Thyroid gland (tissue), 4 donors: ENCODE measurements around the gene NADK2. TPM values are rescaled to one million over a fixed set of nuclear protein-coding genes. Genes with fewer than 3 reads are reported as not detected.
A peak's percentile ranks its signal among the peaks of the same experiment; 100 is the strongest.
"Not testable (repeated sequence)": the region's sequence is repeated elsewhere in the genome, so short reads cannot be mapped to it uniquely, and the experiment has no call there.

ENCODE experiments used
- DNase-seq, 2 donors: peaks; one replicate each; pipeline ENCODE4 v3.0.0-alpha.2; 2019
- H3K27ac ChIP-seq, 3 donors: fragments of 200-600 bp; sonication (generic); 1 replicate in 2 of 3; 2 replicates in 1 of 3; pipeline ENCODE4 v1.5.1; 2016 to 2019; ENCODE audit warnings: mild to moderate bottlenecking in 1 of 3, moderate library complexity in 1 of 3
- H3K27me3 ChIP-seq: fragments of 200-600 bp; sonication (generic); one replicate; pipeline ENCODE4 v1.5.1; 2019
- H3K36me3 ChIP-seq, 2 donors: fragments of 200-600 bp; sonication (generic); one replicate each; pipeline ENCODE4 v1.5.1; 2016 to 2019
- H3K4me1 ChIP-seq, 2 donors: fragments of 200-600 bp; sonication (generic); one replicate each; pipeline ENCODE4 v1.5.1; 2017 to 2019
- H3K4me3 ChIP-seq, 3 donors: fragments of 200-600 bp; sonication (generic); replicated peaks in 1 of 3; 1 replicate in 2 of 3; 2 replicates in 1 of 3; pipeline ENCODE4 v1.5.1; 2016; ENCODE audit warnings: mild to moderate bottlenecking in 1 of 3
- H3K9me3 ChIP-seq: fragments of 200-600 bp; sonication (generic); one replicate; pipeline ENCODE4 v1.5.1; 2017
- CTCF ChIP-seq, 6 experiments: fragments of 200-600 bp in 3 of 6; fragments of 450-650 bp in 3 of 6; sonication (generic) in 3 of 6; IDR thresholded peaks; one replicate each; pipeline ENCODE4 v1.5.1; 2016 to 2019; ENCODE audit warnings: antibody characterized with exemption in 6 of 6, mild to moderate bottlenecking in 2 of 6, inconsistent platforms in 1 of 6, moderate library complexity in 1 of 6
- POLR2A ChIP-seq, 2 donors: fragments of 450-650 bp; IDR thresholded peaks; one replicate each; pipeline ENCODE4 v1.6.1; 2017; ENCODE audit warnings: antibody characterized with exemption in 2 of 2, mild to moderate bottlenecking in 2 of 2, moderate library complexity in 1 of 2
- WGBS, 2 donors: methylation state at CpG; one replicate each; pipeline ENCODE4 v1.1.5; 2017; 5-methylcytosine and 5-hydroxymethylcytosine counted together
- intact Hi-C: fragments of 100-400 bp; cut with DNase I; formaldehyde crosslinking; loops from one replicate; pipeline ENCODE4 v1.15.1; 2023
- total RNA-seq, 4 donors: library from RNA; depleted of rRNA; stranded (reverse); fragments of >200 nt; gene quantifications; one replicate each; pipeline ENCODE4 v1.2.3, GENCODE V29; 2016

The NADK2 gene
- total RNA-seq, 4 donors from 2014 or later, result 28.8 to 47.2 (median 44.4) TPM

DNA sequence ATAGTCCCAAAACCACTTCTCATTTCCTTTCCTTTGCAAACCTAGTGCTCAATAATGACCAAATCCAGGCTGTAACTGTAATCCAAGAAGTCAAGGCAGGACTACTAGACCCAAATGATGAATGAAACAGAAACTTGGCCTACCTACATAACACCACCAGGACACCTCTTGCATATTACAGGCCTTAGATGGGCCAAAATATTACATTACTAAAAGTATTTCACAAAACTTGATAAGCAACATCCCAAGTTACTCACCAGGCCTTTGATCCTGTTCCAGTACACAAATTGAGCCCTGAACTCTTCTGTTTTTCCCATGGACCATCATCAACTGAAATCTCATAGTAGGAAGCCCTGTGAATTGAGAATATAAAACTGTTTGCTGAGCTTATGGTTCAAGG is 34.8 kb downstream of the NADK2 start:
- no peak overlapping the region for H3K4me3 ChIP-seq
- no peaks in the 10 kb centered on the region for H3K36me3 ChIP-seq

DNA sequence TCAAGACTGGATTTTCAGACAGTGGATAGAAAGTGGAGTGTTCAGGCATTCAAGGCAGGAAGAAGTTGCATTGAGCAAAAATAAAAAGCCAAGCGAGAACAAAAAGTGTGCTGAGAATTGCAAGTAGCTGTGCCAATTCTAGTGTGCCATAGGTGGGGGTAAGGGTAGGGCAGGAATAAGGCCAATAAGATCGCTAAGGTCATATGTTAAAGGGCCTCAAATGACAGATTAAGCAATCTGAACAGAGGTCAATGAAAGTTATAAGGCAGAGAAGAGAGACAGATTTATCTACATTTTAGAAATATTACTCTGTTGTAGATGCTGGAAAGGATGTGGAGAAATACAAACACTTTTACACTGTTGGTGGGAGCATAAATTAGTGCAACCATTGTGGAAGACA is 36.4 kb downstream of the NADK2 start:
- Histone ChIP-seq H3K9me3 (no peaks in the 10 kb centered on the region), H3K4me1 (no peaks in the 10 kb centered on the region), H3K36me3 (peaks cover 7 to 8% of the 10 kb centered on the region in 2 donors), H3K27me3 (no peaks in the 10 kb centered on the region), H3K4me3 (no peak overlapping the region), H3K27ac (no peak overlapping the region)
- no peak for DNase-seq
- intact Hi-C loops, result no loop called here
- TF ChIP-seq POLR2A (IDR thresholded peaks at IDR 0.05) (no peak), CTCF (IDR thresholded peaks at IDR 0.05) (no peak)
- 92 to 97% methylated on average over 2 of the region's 2 CpGs for WGBS, 2 donors

More for the DNA sequence above, 34.8 kb downstream of the NADK2 start:
- Histone ChIP-seq H3K9me3 (no peaks in the 10 kb centered on the region), H3K27ac (no peak overlapping the region), H3K4me1 (no peaks in the 10 kb centered on the region), H3K27me3 (no peaks in the 10 kb centered on the region)
- DNase-seq, result no peak
- intact Hi-C loops, result no loop called here
- TF ChIP-seq POLR2A (IDR thresholded peaks at IDR 0.05) (no peak), CTCF (IDR thresholded peaks at IDR 0.05) (no peak)

- peaks cover 8 to 19% of the 10 kb centered on the region in 2 donors for H3K36me3 ChIP-seq
Measured at GRCh38 chr5:36202521-36202961, 39.2 kb downstream of the NADK2 start.

GRCh38 chr5:36200513-36200912 is 41.2 kb downstream of the NADK2 start:
- Histone ChIP-seq H3K36me3 (peaks cover 24 to 25% of the 10 kb centered on the region in 2 donors), H3K27ac (no peak overlapping the region), H3K4me1 (no peaks in the 10 kb centered on the region), H3K4me3 (no peak overlapping the region), H3K9me3 (no peaks in the 10 kb centered on the region), H3K27me3 (no peaks in the 10 kb centered on the region)
- intact Hi-C loops, result no loop called here
- DNase-seq, result no peak
- WGBS, 2 donors, result 91 to 94% methylated on average over 4 of the region's 4 CpGs
- TF ChIP-seq POLR2A (IDR thresholded peaks at IDR 0.05), result no peak
- TF ChIP-seq CTCF (IDR thresholded peaks at IDR 0.05), result no peak

More at GRCh38 chr5:36202521-36202961, 39.2 kb downstream of the NADK2 start:
- no peak overlapping the region for H3K27ac ChIP-seq
- no peaks in the 10 kb centered on the region for H3K4me1 ChIP-seq
- H3K9me3 ChIP-seq, result no peaks in the 10 kb centered on the region
- intact Hi-C loops, result no loop called here
- TF ChIP-seq POLR2A (IDR thresholded peaks at IDR 0.05) (no peak), CTCF (IDR thresholded peaks at IDR 0.05) (no peak)
- peak; percentile 7 to 12 for DNase-seq
- H3K27me3 ChIP-seq, result no peaks in the 10 kb centered on the region
- H3K4me3 ChIP-seq, result no peak overlapping the region
- 47 to 53% methylated on average over 3 of the region's 3 CpGs for WGBS, 2 donors

DNA sequence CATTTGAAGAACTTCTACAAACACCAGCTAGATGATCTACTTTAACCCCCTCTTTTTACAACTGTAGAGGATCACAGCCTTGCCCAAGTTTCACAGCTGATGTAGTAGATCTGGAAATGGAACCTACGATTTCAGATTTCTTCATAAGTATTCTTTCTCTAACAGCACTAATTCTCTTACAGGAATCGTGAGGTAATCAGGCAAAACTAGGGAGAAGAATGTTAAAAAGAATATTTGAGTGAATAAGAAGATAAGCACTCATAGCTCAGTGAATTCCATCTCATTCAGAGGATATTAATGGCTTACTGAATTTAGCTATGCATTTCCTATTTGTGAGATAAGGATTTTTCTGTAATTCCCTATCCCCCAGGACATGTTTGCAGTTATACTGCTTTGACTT is 42.1 kb downstream of the NADK2 start:
- H3K36me3 ChIP-seq, result peaks cover 29 to 32% of the 10 kb centered on the region in 2 donors
- WGBS, 2 donors, result 85 to 86% methylated on average over 2 of the region's 2 CpGs
- intact Hi-C loops, result no loop called here
- H3K4me3 ChIP-seq, result no peak overlapping the region
- no peak for TF ChIP-seq POLR2A (IDR thresholded peaks at IDR 0.05)
- H3K27me3 ChIP-seq, result no peaks in the 10 kb centered on the region
- no peaks in the 10 kb centered on the region for H3K9me3 ChIP-seq
- DNase-seq, result no peak
- no peaks in the 10 kb centered on the region for H3K4me1 ChIP-seq
- no peak overlapping the region for H3K27ac ChIP-seq

GRCh38 chr5:36198783-36199182 is 42.9 kb downstream of the NADK2 start:
- H3K27ac ChIP-seq, H3K27me3 ChIP-seq, H3K9me3 ChIP-seq, H3K4me3 ChIP-seq, H3K4me1 ChIP-seq, DNase-seq, intact Hi-C loops: not testable (repeated sequence)
- WGBS, 2 donors, result 89 to 92% methylated on average over 3 of the region's 3 CpGs
- peaks cover 32% of the 10 kb centered on the region in 2 donors for H3K36me3 ChIP-seq
